SK-N-DZ (cell line): ENCODE results near the gene SPR.
A peak's percentile ranks its signal among the peaks of the same experiment; 100 is the strongest.

Experiments used
- DNase-seq: peaks from one replicate; pipeline ENCODE4 v3.0.0-alpha.2; 2015; ENCODE audit warnings: low spot score

Gene SPR

GRCh38 chr2:72931280-72931910, 44.2 kb downstream of the SPR start:
- no peak for DNase-seq

GRCh38 chr2:72932045-72932740, 45.0 kb downstream of the SPR start:
- DNase-seq, result no peak

- DNase-seq, result no peak
Observed at GRCh38 chr2:72932805-72933204, 45.6 kb downstream of the SPR start.

- no peak for DNase-seq
Observed at GRCh38 chr2:72933207-72933606, 46.0 kb downstream of the SPR start.

- DNase-seq, result no peak
Observed at GRCh38 chr2:72933646-72934151, 46.5 kb downstream of the SPR start.

- peak; percentile 43 for DNase-seq
Observed at GRCh38 chr2:72934683-72935610, 47.7 kb downstream of the SPR start.

- DNase-seq, result no peak
Observed at GRCh38 chr2:72935611-72935957, 48.4 kb downstream of the SPR start.

GRCh38 chr2:72936660-72937355, 49.6 kb downstream of the SPR start:
- DNase-seq, result no peak

- DNase-seq, result peak; percentile 48
Observed at GRCh38 chr2:72937356-72937669, 50.1 kb downstream of the SPR start.

GRCh38 chr2:72938455-72938854, 51.2 kb downstream of the SPR start:
- no peak for DNase-seq

- DNase-seq, result no peak
Observed at GRCh38 chr2:72940361-72940760, 53.2 kb downstream of the SPR start.

- DNase-seq, result peak; percentile 36
Observed at GRCh38 chr2:72940786-72941185, 53.6 kb downstream of the SPR start.
